ENCODE data around the gene TEK. TPM values are rescaled to one million over a fixed set of nuclear protein-coding genes. Genes with fewer than 3 reads are reported as not detected.

TEK gene
- total RNA-seq, 1 experiment from 2014 or later: 0.07 TPM

DNA sequence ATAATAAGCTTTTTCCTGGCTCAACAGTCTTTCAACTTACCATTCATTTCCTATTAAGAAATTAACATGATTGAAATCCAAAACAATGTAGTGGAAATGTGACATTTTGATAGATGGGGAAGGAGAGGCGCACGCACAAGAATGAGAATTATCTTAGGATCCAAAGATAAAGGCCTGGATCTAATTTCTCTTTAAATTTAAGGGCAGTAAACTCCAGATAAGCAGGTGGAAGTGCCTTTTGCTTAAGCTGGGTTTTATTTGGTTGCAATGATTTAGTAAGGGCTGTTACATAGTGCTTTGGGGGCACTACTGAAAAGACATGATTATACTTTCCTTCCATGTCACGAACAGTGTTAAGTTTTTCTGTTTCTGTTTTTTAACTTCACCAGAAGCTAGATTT lies 170.6 kb downstream of the TEK start:
- CTCF ChIA-PET: no interaction called here
- intact Hi-C loops (cut with micrococcal nuclease): no loop called here
- no peak overlapping the region for H2AFZ ChIP-seq (ENCODE audit: low read length)
- H3K79me2 ChIP-seq (ENCODE audit: low read length): no peaks in the 10 kb centered on the region
- H3K9ac ChIP-seq (ENCODE audit: low read length): no peak overlapping the region
- no peak overlapping the region for H3K4me2 ChIP-seq (ENCODE audit: low read length)
- H3K4me1 ChIP-seq (ENCODE audit: insufficient read depth, low read length): no peaks in the 10 kb centered on the region
- H4K20me1 ChIP-seq (ENCODE audit: low read length): no peaks in the 10 kb centered on the region
- POLR2A ChIA-PET (ENCODE audit: unreplicated experiment): no interaction called here
- BruUV-seq (replicated peaks): no TSS peak
- no peak overlapping the region for H3K4me3 ChIP-seq (ENCODE audit: low read length)
- H3K27ac ChIP-seq (ENCODE audit: low read length): no peak overlapping the region
- H3F3A ChIP-seq (ENCODE audit: low read length, unreplicated experiment): no peaks in the 10 kb centered on the region
- DNase-seq (no peak), ATAC-seq (no peak)
- H3K9me2 ChIP-seq (replicated peaks; ENCODE audit: low read length): no peaks in the 10 kb centered on the region
- no peaks in the 10 kb centered on the region for H3K36me3 ChIP-seq (ENCODE audit: low read depth, low read length)
- H3K27me3 ChIP-seq (ENCODE audit: low read length): no peaks in the 10 kb centered on the region
- no peaks in the 10 kb centered on the region for H3K9me3 ChIP-seq (ENCODE audit: low read length)
- TF ChIP-seq, protein P1, sequence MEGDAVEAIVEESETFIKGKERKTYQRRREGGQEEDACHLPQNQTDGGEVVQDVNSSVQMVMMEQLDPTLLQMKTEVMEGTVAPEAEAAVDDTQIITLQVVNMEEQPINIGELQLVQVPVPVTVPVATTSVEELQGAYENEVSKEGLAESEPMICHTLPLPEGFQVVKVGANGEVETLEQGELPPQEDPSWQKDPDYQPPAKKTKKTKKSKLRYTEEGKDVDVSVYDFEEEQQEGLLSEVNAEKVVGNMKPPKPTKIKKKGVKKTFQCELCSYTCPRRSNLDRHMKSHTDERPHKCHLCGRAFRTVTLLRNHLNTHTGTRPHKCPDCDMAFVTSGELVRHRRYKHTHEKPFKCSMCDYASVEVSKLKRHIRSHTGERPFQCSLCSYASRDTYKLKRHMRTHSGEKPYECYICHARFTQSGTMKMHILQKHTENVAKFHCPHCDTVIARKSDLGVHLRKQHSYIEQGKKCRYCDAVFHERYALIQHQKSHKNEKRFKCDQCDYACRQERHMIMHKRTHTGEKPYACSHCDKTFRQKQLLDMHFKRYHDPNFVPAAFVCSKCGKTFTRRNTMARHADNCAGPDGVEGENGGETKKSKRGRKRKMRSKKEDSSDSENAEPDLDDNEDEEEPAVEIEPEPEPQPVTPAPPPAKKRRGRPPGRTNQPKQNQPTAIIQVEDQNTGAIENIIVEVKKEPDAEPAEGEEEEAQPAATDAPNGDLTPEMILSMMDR (conservative IDR thresholded peaks at IDR 0.05; ENCODE audit: low read depth, low read length): no peak
- no peak for TF ChIP-seq EZH2phosphoT487 (IDR thresholded peaks at IDR 0.05; ENCODE audit: borderline replicate concordance, low read length)
- TF ChIP-seq EZH2 (IDR thresholded peaks at IDR 0.05; ENCODE audit: low read length, unreplicated experiment): no peak

Other genes starting within 250 kb of the TEK start
- 24.1 and 25.0 TPM in 2 replicates for gene CAAP1, start 216.4 kb upstream of the TEK start, total RNA-seq (2014; rRNA removed)
- 27.2 and 34.6 TPM in 2 replicates for gene PLAA, start 162.0 kb upstream of the TEK start, total RNA-seq (2014; rRNA removed)
- 5.5 and 6.2 TPM in 2 replicates for gene IFT74, start 152.8 kb upstream of the TEK start, total RNA-seq (2014; rRNA removed)
- gene LRRC19, start 103.6 kb upstream of the TEK start, total RNA-seq (2014; rRNA removed): not detected in 2 replicates
- gene EQTN, start 187.9 kb downstream of the TEK start, total RNA-seq (2014; rRNA removed): not detected in 2 replicates

All from PC-3 (cell line).